NCI-H2196 (cell line): Measurements from ENCODE around the gene NEK11.

Experiments
- DNase-seq: peaks from one replicate; lab custom pipeline; 2025; ENCODE audit not compliant: unreplicated experiment; lab: John Stamatoyannopoulos, UW

NEK11 gene

GRCh38 chr3:131114256-131114655 is 87.6 kb downstream of the NEK11 start:
- DNase-seq, result no peak

DNA sequence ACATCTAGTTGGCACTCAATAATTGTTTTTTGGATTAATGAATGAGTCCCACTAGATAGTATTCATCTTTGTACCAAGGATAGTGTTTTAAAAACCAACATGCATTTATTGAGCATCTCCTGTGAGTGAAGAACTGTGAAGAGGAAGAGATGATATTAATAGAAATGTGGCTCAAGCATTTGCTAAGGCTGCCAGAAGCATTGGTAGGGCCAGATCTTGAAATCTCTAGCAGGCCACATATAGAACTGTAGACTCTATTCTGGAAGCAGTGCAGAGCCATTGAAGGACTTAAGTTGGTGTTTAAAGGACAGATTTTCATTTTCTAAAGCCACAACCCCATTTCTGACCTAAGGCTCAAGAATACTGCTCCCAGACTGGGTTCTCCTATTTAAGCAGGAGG is 99.0 kb downstream of the NEK11 start:
- DNase-seq, result no peak

- no peak for DNase-seq
These were observed 114.2 kb downstream of the NEK11 start for GRCh38 chr3:131140891-131141290.

GRCh38 chr3:131141770-131142169 is 115.1 kb downstream of the NEK11 start:
- DNase-seq, result no peak

DNA sequence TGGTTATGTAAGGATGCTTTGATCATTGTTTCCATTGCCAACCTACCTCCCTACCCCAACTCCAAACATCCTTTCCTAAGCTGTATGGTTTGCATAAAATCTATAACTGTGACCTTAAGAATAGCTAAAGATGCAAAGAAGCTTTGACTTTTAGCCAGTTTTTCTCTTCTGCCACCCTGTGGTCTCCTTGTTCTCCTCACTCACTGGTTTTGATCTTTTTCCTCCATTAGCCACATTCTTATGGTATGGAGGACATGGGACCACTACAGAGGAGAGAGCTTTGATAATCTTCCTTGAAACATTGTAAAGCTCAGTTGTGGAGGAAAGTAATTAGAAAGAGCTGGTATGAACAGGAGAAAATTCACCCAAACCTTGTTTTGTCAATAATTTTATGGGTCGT is 115.9 kb downstream of the NEK11 start:
- no peak for DNase-seq

GRCh38 chr3:131143802-131144201 is 117.1 kb downstream of the NEK11 start:
- no peak for DNase-seq

- DNase-seq, result no peak
These were observed 120.9 kb downstream of the NEK11 start for GRCh38 chr3:131147534-131147933.

DNA sequence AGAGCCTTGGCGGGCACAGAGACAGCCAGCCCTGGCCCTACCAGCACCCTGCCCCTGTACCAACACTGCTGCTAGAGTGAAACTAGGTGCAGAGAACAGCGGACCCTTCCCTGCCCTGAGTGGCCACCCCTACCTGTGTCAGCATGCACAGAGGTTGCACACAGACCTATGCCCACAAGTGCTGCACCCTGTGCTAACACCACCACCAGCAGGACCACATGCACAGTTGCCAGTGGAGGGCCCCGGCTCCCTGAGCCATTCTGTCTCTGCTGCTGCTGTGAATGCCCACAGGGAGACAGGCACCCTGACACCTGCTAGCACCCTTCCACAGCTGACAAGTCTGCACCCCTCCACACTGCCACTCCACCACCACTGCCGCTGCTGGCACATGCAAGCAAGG is 131.8 kb downstream of the NEK11 start:
- DNase-seq, result no peak

DNA sequence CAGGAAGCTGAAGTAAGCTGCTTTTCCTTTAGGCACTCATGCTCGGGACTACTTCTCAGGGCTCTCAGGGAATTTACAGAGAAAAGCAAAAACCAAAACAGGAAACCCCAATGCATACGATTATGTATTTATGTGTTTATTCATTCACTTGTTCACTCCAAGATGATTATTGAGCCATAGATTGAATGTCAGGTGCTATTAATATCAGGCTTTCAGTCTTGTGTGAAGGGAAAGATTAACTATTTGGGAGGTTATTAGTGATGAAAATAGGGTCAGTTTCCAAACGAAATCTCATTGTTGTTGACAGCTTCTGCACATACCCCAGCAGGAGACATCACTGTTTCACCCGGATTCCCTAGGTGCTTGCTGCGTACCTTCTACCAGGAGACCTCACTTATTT is 135.8 kb downstream of the NEK11 start:
- no peak for DNase-seq

DNA sequence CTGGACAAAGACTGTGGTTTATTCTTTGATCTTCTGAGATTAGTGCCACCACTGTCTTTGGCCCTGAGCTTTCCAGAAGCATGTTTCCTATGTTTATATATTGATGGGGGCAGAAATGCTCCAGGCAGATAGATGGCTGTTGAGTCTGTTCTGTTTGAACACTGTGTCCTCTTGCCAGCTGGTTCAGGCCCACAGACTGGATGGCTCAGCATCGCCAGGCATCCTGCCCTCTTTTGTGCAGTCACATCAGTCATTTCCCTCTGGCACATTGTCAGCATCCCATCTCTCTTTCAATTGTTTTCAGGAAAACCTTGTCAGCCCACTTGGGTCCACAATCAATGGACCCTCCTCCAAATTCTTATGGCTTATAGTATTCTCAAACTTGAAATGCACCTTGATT is 141.2 kb downstream of the NEK11 start:
- no peak for DNase-seq

DNA sequence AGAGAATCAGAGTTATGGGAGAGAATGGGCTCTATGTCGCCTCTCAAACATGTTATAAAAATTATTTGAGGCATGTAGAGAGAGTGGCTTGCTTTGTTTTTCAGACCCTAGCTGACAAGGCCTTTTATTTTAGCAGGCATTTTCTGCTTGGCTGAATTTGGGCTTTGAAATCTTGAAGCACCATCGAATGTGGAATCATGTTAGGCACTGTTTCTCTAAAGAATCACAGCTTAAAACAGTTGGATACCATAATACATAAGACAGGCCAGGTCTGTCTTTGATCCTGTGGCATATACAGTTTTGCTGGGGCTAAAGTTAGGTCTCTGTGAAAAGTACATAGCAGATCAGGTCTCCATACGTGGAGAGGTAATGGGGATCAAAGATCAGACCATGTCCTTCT is 142.7 kb downstream of the NEK11 start:
- DNase-seq, result no peak

GRCh38 chr3:131172502-131173200 is 146.0 kb downstream of the NEK11 start:
- DNase-seq, result no peak

GRCh38 chr3:131174752-131175151 is 148.1 kb downstream of the NEK11 start:
- DNase-seq, result no peak

- no peak for DNase-seq
These were observed 152.2 kb downstream of the NEK11 start for GRCh38 chr3:131178710-131179375.

- no peak for DNase-seq
These were observed 166.0 kb downstream of the NEK11 start for GRCh38 chr3:131192701-131193100.

- no peak for DNase-seq
These were observed 167.1 kb downstream of the NEK11 start for GRCh38 chr3:131193641-131194238.

- no peak for DNase-seq
These were observed 168.1 kb downstream of the NEK11 start for GRCh38 chr3:131194816-131195215.

- no peak for DNase-seq
These were observed 174.0 kb downstream of the NEK11 start for GRCh38 chr3:131200636-131201199.

DNA sequence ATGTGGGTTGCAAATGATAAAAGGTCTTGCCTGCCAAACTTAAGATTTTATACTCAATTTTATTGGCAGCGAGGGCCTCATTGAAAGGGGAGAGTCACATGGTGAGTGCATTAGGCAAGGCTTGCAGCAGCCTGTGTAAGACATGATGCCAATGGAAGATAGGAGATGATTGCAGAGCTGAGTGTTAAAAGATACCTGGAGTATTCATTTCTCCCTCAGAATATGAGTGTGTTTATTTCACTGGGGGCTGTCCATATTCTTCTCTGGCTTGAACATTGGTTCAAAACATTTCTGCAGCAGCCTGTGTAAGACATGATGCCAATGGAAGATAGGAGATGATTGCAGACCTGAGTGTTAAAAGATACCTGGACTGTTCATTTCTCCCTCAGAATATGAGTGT is 189.7 kb downstream of the NEK11 start:
- no peak for DNase-seq

- DNase-seq, result no peak
These were observed 190.1 kb downstream of the NEK11 start for GRCh38 chr3:131216801-131217200.

DNA sequence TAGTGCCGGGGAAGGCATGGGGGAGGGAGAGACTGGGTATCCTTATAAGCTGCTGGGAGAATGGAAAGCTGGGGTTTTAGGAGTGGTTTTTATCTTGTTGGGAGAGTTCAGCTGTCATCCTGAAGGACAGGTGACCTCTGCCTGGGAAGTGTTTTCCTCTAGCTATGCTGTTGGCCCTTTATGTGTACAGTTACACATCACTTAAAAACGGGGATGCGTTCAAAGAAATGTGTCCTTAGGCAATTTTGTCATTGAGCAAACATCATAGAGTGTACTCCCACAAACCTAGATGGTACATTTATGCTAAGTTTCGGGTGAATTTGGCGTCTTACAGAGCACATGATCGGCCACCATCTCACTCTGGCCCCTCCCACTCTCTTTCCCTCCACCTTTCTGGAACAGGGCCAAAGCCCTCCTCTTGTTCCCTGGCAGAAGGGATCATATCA is 190.6 kb downstream of the NEK11 start:
- DNase-seq, result no peak

DNA sequence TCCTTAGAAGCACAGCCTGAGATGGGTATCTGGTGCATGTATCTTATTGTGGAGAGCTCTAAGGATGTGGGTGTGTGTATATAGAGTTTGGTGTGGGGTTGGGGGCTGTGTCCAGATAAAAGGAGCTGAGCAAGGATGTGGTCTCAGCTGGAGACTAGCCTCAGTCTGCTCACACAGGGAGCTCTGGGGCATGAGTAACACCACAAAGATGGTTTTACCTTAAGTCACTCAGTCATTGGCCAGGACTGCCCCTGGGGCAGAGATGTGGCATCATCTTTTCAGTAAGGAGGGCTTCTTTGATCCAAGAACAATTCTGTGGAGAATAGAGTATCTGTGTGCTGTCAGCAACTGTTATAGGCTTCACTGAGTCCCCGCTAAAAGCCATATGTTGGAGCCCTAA is 191.5 kb downstream of the NEK11 start:
- DNase-seq, result no peak
